GDM1 (cell line): ENCODE data around the gene C6orf89.

Source experiments
- DNase-seq: peaks from one replicate; lab custom pipeline; 2025; lab: John Stamatoyannopoulos, UW

Gene C6orf89, protein sequence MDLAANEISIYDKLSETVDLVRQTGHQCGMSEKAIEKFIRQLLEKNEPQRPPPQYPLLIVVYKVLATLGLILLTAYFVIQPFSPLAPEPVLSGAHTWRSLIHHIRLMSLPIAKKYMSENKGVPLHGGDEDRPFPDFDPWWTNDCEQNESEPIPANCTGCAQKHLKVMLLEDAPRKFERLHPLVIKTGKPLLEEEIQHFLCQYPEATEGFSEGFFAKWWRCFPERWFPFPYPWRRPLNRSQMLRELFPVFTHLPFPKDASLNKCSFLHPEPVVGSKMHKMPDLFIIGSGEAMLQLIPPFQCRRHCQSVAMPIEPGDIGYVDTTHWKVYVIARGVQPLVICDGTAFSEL

DNA sequence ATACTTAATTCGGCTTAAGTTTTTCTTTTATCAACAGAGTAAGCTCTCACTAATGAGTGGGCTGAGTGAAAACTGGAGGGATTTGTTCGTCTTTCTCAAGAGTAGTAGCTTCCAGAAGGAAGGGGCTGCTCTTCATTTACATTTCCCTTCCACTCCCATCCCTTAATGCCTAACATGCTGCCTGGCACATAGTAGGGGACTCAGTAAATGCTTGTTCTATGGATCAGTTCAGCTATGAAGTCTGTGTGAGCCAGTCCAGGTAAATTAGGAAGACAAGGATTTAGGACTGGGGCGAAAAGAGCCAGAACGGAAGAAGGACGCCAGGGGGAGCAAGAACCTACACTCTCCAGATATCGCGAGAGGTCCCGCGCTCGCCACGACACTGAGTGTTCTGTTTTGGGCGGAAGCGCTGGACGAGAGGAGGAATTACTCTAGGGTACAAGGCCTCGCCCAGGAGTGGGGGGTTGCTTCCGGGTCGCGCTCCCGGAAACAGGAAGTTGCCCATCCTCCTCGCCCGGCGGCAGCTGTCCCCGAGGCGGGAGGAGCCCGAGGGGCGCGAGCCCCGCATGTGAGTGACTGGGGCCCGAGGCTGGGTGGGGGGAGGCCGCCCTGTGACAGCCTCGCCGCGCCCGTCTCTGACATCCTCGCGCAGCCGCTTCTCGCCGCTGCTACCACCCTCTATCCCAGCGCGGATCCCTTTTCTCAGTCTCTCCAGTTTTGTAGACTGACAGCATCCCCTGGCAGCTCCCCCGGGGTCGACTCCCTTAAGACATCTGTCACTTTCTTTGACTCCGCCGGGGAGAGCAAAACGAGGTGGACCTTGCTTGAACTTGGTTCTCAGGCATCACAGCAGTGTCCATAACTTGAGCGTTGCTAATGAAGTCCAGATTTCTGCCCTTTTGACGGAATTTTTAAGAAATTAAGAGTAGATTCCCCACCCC, at the start of gene C6orf89:
C6orf89 (plus strand) TSS at position 492 of the 941 bp plus-strand sequence. CDS start 13,493 bp downstream, outside the sequence.
- DNase-seq = peak; percentile 96

DNA sequence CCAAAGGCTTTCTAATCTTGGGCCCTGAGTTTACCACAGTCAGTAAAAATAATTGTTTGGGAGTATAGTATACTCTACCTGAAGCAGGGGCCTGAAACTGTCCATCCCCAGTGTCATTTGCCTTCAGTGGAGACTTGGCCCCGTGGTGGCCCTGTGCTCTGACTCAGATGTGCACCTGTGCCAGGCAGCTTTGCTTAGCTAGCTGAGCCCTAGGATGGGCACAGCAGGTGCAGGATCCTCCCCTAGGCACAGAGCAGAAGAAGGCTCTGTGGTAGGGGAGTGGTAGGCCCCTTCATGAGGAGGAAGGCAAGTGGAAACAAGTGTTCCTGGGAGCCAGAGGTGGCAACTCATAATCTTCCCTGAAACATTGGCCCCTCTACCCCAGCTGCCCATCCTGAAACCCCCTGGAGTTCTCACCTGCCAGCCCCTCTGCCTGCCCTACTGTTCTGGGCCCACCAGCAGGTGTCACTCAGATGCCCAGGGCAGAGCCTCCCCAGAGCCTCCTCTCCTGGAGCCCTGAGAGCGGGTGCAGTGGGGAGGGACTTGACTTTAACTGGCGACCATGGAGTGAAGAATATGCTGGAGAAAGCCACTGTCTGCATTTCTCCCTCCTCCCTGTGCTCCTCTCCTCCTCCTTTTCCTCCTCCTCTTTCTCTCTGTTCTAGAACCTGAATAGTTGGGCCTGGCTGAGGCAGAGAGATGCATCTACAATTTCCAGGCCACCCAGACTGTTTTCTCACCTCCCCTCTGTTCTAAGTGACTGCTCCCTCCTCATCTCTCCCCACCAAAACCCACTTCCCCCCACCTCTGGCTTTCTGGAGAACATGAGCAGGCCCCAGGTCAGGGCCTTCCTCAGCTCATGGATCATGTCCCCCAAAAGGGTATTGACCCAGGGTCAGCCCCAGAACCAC, 49.4 kb upstream of the C6orf89 start:
- no peak for DNase-seq

DNA sequence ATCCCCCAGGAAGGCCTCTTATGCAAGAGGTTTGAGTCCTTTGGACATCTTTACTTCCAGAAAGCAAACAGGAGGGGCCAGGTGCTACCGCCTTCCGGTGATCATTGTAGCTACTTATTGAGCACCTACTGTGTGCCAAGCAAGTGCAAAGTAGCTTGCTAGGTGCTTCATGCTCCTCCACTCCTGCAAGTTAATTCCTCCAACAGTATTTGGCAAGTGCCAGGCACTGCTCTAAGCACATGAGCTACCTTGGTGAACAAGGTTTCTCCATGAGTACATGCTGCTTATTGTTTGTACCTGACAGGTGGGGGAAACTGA, 48.8 kb upstream of the C6orf89 start:
- DNase-seq = no peak

DNA sequence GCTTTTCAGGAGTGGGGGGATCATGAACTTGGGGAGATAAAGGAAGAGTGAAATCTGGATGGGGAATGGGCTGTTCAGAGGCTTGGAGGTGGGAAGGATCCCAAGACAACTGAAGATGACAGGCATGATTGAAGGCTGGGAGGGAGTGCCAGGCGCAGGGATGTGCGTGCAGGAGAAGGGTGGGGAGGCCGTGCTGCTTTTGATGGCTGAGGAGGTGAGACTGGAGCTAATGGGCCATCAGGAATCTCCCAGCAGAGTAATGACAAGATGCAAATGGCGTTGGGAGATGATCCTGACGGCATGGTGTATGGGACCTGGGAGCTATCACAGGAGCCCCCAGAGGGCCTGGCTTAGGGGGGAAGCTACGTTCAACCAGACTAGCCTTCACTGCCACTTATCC, 48.1 kb upstream of the C6orf89 start:
- no peak for DNase-seq

DNA sequence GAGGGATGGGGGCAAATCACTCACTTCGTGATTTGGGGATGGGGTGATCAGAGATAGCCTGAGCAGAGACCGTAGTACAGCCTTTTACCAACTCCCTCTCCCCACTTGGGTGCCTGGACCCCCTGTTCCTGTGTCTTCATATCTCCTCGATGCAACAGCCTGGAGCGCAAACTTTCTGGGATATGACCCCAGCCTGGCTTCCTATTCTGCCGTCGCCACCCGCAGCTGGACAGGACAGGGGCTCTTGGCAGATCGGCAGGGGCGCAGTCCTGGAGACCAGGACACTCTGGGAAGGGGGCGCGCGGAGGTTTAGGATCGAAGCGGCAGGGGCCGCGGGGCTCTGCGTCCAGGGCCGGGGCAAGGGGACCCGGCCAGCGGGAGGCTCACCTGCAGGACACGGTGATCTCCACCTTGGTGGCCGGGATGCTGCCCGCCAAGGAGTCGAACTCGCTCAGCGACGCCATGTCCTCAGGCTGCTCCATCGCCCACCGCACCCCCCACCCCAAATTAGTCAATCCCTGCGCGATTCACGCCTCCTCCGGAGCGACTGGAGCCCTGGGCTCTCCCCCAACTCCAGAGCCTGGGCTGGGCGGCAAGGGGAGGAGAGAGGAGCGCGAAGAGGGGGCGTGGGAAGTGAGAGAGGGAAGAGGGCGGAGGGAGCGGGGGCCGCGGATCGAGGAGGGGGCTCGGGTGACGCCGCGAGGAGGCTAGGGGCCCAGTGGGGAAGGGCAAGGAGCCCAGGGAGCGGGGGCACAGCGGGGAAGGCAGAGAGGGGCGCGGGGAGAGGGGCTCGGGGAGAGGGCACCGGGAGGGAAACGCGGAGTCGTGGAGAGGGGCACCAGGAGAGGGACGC, 46.6 kb upstream of the C6orf89 start, which contains the start of gene CPNE5:
CPNE5 (minus strand) TSS at position 549 of the 853 bp plus-strand sequence; CDS start at position 482, 67 bp downstream.
- DNase-seq = no peak

DNA sequence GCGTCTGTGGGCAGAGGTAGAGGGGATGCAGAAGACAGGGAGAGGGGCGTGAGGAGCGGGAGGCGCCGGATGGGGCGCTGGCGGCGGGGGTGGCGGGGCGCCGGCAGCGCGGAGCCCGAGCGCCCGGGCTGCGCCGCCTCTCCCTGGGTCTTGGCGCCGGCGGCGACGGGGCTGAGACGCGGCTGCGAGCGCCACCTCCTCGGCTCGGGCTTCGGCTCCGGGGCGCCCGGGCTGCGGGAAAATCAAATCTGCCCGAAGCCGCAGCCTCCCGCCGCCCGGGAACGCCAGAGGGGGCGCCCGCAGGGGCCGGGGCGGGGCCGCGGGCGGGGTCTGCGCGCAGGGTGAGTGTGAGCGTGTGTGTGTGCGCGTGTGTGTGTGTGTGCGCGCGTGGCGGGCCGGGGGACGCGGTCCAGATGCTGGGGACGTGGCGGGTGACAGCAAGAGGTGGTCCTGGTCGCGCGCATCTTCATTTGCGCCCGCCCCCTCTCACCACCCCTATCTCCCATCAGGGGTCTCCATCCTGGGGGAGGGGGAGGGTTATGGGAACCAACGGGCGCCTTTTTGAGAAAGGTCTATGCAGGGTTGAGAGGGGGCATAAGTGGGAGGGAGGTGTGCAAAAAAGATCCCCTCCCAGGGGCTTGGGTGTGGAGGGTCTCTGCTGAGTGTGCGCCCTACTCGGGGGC, 45.9 kb upstream of the C6orf89 start:
- no peak for DNase-seq

DNA sequence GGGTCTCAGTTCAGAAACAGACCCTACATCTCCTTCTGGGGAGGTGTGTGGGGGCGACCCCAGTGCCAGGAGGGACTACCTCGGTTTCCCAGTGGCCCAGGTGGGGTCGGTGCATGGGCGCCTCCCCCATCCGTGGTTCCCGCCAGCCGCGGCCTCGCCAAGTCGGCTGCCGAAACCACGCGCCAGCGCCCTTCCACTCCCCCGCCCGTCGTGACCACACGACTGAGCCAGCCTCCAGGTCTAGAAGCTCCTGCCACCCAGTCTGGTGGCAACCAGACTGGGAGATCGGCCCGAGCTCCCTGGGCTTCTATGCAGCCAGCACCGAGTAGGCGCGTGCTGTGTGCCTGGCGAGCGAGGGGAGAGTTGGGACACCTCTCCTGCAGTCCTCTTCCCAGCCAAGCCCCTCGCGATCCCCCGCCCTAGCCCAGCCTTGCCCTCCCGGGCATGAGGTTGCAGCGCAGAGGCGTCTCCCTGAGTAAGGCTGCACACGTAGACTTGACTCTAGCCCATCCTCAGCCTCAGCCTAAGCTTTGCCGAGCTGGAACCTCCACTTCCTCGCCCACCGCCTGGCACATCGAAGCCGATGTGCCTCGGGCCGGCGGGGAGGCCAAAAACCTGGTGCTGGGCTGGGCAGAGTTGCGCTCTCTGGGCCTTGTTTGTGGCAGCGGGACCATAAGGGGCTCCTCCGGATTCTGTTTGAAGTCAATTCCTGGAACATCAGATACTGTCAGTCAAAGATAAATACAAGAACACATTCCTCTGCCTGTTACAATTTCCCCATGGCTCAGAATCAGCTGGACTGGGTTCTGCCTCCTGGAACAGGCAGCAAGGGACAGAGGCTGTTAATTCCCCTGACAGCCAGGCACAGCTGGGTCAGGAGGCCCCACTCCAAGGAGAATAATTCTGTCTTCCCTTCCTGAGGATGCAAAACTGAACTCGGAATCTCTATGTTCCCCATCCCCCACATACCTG, 45.0 kb upstream of the C6orf89 start:
- no peak for DNase-seq

DNA sequence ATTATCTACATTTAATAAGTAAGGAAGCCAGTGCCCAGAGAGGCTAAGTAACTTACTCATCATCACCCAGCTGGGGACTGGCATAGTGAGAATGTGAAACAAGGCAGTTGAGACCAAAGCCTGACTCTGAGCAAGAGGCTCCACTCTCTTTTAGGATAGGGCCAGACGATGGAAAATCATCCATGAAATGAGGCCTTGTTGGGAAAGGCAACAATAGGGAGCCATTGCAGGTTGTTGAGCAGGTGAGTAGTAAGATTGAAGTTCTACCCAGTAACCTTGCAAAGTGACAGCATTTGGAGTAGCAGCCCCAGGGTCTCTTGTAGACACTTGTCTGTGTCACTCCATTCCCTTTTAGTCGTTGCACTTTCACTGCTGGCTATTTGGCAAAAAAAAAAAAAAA, 44.0 kb upstream of the C6orf89 start:
- no peak for DNase-seq

DNA sequence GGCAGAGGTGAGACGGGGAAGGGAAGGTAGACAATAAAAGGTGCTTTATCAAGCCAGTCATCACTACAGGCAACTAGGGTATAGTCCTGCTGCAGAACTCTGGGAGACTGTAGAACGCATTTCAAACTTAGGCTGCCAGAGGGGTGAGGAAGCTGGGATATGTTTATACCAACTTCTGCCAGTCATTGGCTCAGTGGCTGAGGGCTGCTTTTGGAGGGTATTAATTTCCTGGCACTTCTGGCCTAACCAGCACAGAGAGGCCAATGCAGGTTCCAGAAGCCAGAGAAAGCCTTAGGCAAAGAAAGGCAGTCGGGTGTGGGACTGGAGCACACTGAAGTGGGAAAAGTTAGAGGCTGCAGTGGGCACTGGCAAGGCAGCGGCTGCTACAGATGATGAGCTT, 42.6 kb upstream of the C6orf89 start:
- DNase-seq = no peak

DNA sequence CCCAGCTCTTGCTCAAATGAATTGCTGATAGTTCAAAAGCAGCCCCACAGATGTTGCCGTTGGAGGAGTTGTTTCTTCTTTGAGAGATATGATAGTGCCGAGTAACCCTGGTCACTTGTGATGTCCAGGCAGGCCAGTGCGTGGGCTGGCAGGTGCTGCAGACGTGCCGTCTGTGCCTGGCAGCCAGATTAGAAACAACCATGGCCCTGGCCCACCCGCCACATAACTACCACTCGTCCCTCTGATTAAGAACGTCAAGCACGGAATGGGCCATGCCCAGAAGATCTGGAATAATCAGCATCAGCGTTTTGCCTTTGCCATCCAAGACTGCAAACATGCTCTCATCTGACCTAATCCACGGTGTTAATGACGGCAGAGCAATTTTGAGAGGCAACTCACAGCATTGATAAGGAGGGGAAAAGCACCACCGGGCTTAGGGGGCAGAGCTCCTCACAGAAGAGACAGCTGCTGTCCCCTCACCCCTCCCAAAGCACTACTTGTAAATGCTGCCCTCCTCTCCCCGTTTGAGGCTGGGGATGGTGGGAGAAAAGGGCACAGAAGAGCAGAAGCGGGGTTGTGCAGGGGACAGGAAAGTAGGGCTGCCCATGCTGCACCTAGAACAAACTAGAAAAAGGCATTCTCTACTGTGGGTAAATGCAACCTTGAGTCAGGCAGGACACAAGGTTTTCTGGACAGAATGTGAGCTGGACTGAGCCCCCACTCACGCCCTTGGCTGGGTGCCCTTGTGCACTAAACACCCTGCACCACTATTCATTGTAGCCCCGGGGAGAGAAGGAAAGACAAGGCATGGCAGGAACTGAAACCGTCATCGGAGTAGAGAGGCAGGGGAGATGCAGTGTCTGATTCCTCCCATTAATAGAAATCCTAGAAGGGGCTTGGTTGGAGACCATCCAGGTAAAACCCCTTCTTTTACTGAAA, 41.3 kb upstream of the C6orf89 start:
- DNase-seq = no peak

DNA sequence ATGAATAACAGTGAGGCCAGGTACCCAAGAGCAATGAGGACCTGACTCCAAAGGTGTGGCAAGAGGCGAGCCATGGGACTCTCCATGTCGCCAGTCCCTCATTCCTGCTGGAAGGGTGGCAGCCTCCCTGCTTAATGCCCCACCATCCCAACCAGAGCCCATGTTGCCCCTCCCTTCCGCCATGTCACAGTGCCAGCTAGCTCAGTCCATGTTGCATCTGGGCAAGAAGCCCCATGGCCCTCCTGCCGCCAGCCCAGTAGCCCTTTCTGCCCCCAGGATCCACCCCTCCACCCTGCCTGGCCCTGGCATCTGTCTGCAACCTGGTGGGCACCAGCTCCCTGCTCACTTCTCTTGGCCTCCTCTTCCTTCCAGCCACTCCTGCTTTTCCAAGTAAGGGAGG, 40.5 kb upstream of the C6orf89 start:
- no peak for DNase-seq

DNA sequence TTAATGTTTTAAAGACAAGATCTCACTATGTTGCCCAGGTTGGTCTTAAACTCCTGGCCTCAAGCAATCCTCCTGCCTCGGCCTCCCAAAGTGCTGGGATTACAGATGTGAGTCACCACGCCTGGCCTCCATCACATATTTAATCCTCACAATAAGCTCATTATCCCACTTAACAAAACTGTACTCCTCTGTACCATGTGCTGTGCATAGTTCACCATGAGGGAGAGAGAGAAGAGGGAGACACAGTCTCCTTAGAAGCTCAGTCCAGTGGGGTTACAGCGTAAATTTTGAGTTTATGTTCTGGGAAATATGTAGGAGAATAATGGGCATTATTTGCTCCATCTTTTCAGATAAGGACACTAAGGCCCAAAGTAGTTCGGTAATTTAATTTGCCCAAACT, 38.6 kb upstream of the C6orf89 start:
- no peak for DNase-seq

DNA sequence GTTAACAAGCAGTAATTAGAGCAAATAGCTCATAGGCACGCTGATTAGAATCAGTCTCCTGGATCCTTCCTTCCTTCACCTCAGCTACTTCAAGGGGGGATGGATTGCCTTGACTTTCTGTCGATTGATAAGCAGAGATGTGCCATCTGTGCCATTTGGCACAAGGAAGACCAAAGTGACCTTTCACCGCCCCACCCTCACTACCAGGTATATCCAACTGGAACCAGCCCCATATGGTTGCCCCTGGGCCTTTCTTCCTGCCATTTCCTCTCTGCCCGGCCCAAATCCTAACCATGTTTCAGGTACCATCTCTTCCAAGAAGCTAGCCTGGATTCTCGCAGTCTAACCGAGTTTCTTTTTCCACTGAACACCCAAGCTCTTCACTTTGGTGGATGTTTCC, 37.8 kb upstream of the C6orf89 start:
- DNase-seq = no peak

DNA sequence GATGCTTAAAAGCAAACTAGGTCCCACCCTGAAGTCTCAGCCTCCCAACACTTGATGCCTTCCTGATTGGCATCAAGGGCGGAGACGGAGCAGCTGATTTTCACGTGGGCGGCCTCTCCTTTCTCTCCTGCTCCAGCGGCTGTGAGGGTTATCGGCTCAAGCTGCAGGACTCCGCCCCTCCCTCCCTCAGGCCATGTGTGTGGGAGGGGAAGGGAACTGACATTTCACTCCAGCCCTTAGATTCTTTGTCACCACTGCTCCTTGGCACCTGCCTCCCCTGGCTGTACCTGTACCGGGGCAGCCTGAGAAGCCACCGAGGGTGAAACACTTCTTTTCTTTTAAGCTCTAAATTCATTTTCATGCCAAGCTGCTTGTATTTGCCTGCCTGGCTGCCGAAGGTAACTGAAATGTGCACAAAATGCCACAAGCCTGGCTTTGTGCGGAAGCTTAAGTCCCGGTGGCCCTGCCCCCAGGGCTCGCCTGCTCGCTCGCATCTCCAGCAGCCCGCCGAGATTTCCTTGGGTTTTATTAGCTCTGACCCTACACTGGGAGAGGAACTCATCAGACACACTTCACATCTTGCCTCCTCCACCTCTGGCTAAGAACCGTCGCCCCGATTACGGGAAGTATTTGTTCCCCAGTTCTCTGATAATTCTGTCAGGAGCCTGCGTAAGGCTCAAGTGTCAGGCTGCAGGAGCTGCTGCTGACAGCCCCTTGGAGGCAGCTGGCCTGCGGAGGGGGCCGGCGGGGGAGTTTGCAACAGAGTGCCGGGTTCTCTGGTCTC, 36.9 kb upstream of the C6orf89 start:
- DNase-seq = no peak

DNA sequence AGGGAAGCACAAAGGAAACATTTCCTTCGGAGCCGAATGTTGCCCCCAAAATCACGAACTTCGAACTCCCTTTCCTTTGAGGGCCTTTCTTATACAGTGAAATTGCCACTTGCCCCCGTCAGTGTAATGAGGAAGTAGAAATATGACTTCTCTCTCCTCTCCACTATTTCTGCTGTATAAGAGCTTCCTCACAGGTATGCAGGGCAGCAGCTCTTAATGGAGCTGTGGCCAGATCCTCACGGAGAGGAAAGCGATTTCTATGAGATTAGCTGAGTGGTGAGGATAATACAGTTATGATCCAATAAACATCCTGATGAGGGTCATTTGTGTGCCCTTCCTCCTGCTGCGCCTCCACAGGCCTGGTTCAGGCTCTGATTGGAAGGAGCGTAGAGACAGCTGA, 35.7 kb upstream of the C6orf89 start:
- DNase-seq = no peak

DNA sequence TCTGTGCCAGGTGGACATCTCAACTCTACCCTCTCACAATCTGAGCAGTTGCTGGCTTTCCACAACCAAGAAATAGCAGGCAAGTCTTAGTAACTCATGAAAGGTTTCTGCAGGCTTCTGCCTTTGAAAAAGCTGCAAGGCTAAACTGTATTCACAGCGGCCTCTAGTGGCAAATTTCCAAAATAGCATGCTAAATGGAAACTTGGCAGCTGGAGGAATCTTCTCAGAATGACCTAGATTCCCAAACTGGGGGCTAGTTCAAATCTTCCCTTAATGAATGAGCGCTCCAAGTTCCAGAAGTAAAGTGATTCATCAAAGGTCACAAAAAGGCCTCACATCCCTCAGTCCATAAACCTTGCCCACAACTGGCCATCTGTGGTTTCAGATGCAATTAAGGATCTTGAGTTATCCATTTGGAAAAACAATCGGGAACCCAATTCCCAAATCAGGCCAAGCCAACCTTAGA, 34.6 kb upstream of the C6orf89 start:
- DNase-seq = peak; percentile 39

DNA sequence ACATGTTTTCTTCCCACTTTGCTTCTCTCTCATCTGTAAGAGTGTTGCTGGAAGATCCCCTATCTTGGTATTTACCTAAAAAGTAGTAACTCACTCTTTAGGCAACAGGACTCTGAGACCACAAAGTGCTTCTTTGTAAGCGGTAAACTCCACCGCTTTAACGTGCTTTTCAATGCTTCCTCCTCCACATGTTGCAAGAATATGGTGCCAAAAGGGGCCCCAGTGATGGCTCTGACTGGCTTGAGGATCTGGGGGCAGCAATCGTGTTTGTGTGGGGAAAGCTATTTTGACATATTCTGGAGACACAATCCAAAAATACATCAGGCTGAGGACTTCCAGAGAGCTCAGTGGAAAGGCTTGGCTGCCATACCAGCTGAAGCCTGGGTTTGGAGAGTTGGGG, 34.1 kb upstream of the C6orf89 start:
- DNase-seq = no peak
